NT2/D1 (cell line): ENCODE results near the gene COBL.

Experiments
- YY1 ChIP-seq: IDR thresholded peaks from 2 replicates; pipeline ENCODE4 v1.6.1; 2011; ENCODE audit not compliant: insufficient read length, insufficient read depth
- ZNF274 ChIP-seq: IDR thresholded peaks from 2 replicates; pipeline ENCODE4 v1.6.1; 2011; ENCODE audit warnings: mild to moderate bottlenecking, low read depth, low read length

GRCh38 chr7:51222916-51223315 is 93.7 kb downstream of the COBL start:
- TF ChIP-seq ZNF274 (no peak), YY1 (no peak)
